Stimulated activated CD4-positive, alpha-beta T cell treated with anti-CD3 and anti-CD28 coated beads, Interleukin-4, amount 100 ng/mL, for 48 hours (primary cell): Measurements from ENCODE around the gene AXIN2.
A peak's percentile ranks its signal among the peaks of the same experiment; 100 is the strongest.

Experiments used
- DNase-seq, 2 donors: peaks; one replicate each; pipeline ENCODE4 v3.0.0-alpha.2; 2020; ENCODE audit warnings: low read depth in 2 of 2

Gene AXIN2, protein sequence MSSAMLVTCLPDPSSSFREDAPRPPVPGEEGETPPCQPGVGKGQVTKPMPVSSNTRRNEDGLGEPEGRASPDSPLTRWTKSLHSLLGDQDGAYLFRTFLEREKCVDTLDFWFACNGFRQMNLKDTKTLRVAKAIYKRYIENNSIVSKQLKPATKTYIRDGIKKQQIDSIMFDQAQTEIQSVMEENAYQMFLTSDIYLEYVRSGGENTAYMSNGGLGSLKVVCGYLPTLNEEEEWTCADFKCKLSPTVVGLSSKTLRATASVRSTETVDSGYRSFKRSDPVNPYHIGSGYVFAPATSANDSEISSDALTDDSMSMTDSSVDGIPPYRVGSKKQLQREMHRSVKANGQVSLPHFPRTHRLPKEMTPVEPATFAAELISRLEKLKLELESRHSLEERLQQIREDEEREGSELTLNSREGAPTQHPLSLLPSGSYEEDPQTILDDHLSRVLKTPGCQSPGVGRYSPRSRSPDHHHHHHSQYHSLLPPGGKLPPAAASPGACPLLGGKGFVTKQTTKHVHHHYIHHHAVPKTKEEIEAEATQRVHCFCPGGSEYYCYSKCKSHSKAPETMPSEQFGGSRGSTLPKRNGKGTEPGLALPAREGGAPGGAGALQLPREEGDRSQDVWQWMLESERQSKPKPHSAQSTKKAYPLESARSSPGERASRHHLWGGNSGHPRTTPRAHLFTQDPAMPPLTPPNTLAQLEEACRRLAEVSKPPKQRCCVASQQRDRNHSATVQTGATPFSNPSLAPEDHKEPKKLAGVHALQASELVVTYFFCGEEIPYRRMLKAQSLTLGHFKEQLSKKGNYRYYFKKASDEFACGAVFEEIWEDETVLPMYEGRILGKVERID

DNA sequence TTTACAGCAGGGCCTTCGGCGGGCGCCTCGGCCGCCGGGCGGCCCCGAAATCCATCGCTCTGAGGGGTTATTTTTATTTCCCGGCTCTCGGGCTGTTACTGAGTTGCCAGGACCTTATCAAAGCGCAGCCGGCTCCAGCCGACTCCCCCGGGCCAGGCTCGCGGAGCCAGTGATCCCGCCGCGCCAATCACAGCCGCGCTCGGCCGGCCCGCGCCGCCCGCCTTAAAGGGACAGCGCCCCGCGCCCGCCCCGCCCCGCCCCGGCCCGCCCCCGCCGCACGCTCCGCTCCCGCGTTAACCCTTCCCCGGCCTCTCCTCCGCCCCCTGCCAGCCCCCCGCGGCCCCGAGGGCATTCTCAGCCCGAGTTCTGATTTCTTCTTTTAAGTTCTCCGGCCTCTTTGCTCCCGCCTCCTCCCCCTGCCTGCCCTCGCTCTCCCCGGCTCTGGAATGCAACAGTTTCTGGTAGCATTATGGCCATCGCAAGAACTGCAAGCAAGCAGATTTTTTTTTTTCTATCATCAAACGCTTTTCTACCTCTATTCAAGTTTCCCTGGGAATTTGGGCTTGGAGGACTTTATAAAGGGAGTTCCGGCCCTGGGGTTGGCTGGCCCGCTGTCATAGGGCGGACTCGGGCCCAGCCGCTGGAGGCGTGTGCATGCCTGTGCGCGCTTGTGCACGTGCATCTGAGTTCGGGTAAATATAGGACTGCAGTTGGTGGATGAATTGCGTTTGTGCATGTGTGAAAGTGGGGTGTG lies at the start of gene AXIN2:
TSS of gene AXIN2 (minus strand) at position 197 of the 754 bp plus-strand sequence. CDS start 3,028 bp downstream, outside the sequence.
- peak; percentile 77 to 84 for DNase-seq

DNA sequence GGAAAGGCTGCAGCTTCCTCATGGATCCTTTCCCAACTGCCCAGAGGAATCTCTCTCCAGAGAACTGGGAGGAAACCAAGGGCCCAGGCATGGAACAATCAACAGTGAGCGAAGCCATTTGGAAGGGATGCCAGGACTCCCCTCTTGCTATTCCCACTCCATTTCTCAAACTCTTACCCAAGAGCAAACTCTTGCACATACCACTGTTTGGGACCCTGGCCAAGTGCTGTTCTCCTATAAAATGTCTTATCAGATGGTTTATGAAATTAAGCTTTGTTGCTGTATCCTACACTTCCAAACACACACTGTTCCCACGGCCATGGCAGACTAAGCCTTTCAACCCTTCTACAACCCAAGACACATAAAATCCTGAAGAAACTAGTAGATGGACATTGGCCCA lies 48.3 kb upstream of the AXIN2 start:
- no peak for DNase-seq

DNA sequence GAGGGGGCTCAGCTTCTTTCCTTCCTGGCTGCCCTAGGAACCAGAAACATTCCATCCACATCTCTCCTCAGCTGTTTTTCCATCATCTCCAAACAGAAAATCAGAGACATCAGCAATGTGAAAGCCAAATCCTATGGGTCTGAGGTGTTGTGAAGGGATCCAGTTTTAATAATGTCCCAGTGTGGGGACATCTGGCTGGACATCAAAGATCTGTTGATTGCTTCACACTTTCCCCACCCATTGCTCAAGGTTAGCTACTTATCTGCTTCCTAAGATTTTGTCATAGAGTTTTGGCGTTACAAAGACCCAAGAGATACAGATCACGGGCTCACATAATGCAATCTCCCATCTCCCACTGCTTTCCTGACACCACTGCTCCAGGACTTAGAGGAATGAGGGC lies 47.8 kb upstream of the AXIN2 start:
- DNase-seq: no peak

GRCh38 chr17:65604070-65604469 lies 42.6 kb upstream of the AXIN2 start:
- DNase-seq: no peak

DNA sequence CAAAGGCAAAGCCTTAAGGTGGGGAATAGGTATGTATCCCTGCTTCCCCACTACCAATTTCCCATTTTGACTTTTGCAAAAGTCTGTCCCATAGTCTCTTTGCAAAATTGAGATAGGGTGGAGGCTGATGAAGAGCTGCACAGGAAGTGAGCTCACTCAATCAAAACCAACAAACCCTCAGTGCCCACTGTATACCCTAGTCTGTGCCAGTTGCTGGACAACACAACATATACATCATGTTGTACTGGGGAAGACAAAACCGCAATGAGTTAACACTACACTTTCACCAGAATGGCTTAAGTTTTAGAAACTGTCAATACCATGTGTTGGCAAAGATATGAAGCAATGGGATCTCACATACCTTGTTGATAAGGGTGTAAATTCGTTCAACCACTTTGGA lies 40.4 kb upstream of the AXIN2 start:
- DNase-seq: no peak

- no peak for DNase-seq
Measured at GRCh38 chr17:65601145-65601544, 39.7 kb upstream of the AXIN2 start.

DNA sequence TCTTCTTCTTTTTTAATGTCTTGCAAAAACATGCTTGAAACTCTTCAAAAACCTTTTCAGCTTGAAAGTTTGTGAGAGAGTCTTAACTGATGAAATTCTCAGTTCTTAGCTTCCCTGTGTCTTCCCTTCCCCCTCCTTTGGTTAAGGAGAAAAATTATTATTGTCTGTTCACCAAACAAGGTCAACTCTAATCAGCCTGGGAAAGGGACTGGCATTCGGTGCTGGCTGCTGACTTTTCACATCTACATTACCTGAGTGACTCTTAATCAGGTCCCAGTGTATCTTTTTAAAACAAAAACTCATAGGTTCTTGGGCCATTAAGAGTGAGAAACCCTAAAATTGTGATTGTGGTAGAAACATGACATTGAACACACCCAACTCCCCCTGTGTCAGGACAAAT lies 39.1 kb upstream of the AXIN2 start:
- DNase-seq: no peak

- DNase-seq: no peak
Measured at GRCh38 chr17:65599650-65600049, 38.2 kb upstream of the AXIN2 start.

DNA sequence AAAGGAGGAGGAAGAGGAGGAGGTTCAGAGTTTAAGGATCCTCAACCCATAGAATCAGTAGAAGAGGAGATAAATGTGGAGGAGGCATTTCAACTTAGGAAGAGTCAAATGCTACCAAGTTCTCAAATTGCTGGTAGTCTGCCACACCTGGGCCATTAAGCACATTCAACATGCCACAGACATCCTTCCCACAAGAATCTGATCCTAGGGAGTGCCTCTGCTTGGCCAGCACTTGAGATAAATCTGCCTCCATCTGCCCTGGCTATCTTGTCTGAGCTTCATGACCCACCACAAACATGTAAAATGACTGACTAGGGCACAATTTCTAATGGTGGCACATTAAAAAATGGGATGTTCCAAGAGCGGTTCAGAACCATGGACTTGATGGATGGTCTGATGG lies 37.3 kb upstream of the AXIN2 start:
- DNase-seq: no peak

DNA sequence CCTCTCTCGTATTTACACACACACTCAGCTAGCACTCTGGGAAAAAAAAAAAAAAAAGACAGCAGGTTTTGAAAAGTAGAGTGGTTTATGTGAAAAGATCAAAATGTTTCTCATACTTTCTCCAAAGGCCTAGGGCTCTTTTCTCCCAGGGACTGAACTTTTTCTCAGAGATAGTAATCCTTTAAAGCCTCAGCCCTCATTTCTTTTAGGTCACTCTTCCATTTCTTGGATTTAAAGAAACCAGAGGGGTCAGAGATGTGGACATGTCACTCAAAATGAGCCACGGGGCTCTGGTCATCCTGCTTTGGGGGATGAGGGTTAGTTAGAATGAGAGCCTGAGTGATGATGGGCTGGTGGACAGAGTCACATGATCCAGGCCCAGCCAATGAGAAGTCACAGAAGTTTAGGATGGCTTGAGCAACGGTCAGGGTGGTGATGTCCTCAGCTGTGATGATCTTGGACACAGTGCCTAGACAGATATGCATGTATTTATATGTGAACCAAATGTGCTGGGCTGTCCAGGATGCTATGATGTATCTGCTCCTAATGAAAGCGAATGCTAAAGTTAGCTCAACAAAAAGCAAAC lies 33.7 kb upstream of the AXIN2 start:
- DNase-seq: no peak

DNA sequence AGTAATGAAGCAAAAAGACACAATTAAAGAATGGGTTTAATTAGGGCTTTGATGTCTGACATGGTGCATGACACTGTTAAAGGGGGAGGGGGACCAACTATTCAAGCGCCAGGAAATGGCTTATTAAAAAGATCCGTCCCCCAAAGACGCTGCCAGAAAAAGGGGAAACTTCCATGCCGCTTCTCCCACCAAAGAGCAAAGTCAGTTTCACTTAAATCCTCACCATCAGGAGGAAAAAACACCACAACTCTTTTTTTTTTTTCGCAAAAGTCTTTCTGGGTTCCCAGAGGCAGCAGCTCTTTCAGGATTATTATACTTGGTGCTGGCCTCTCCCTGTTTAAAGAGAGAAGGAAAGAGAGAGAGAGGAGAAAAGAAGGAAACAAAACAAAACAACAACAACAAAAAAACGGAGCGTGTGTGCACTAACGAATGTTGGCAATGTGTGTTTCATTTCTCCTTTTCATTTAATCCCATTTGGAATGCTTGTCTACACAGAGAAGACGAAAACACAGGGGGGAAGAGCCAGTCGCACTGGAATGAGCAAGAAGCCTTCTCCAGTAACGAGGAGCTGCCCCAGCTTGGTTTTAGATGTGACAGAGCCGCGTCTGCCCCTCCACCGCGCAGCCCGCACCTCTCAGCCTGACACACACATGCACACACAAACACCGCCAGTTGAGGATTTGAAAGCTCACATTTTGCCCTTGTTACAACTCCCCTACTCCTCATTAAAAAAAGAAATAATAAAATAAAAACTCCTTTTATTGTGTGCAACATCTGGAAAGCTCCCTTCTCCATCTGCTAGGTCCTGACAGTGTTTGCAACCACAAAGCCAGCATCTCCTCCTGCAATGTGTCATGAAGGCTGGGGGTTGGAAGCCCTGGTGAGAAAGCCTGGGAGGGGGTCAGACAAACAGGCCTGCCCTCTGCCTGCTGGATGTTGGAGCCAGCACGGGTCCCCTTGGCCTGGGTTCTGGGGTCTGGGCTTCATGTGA lies 32.7 kb upstream of the AXIN2 start:
- DNase-seq: no peak

- no peak for DNase-seq
Measured at GRCh38 chr17:65593092-65593854, 31.8 kb upstream of the AXIN2 start.

- DNase-seq: no peak
Measured at GRCh38 chr17:65592125-65592965, 30.9 kb upstream of the AXIN2 start.

DNA sequence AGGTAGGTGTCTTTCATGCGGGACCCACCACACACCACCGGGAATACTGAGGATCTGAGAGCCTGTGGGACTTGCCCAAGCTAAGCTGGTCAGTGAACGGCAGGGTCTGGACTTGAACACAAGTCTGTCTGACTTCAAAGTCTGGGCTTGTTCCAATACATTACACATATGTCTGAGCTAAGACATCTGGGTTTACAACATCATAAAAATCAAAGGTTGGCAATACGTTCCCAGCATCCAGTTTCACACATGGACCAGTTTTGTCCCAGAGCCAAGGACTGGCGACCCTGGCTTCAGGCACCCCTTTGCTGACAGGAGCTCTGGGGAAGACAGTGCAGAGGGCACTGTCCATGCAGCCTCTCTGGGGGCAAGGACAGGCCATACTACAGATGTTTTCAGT lies 27.9 kb upstream of the AXIN2 start:
- DNase-seq: no peak

- DNase-seq: no peak
Measured at GRCh38 chr17:65588181-65588808, 26.8 kb upstream of the AXIN2 start.

- no peak for DNase-seq
Measured at GRCh38 chr17:65587534-65588180, 26.2 kb upstream of the AXIN2 start.

GRCh38 chr17:65586899-65587298 lies 25.5 kb upstream of the AXIN2 start:
- DNase-seq: no peak
